A549 (cell line): ENCODE data around the gene MUC15. TPM values are rescaled to one million over a fixed set of nuclear protein-coding genes. Genes with fewer than 3 reads are reported as not detected.
A peak's percentile ranks its signal among the peaks of the same experiment; 100 is the strongest.

Experiments used
- ATAC-seq, 2 experiments: fragments of 200-7000 bp in 1 of 2; fragments of >200 bp in 1 of 2; cut with Nextera tagmentation in 1 of 2; cut with Tn5 transposase in 1 of 2; 3 replicates each; pipeline versions ENCODE4 v1.8.0 to v1.9.1; 2018 to 2020; ENCODE audit warnings: mild to moderate bottlenecking in 1 of 2, moderate library complexity in 1 of 2
- CTCF ChIA-PET: fragments of 300-600 bp; sonication (Branson Sonifier 250); formaldehyde crosslinking; extraction: SDS; loops from one replicate; lab custom pipeline; 2021; ENCODE audit warnings: antibody characterized with exemption, inconsistent platforms; lab: Yijun Ruan, JAX
- POLR2A ChIA-PET: fragments of 350-600 bp; formaldehyde crosslinking; extraction: SDS; loops from one replicate; lab custom pipeline; 2021; ENCODE audit warnings: antibody characterized with exemption, inconsistent platforms; lab: Yijun Ruan, JAX
- DNase-seq, 2 experiments: peaks; one replicate each; pipeline versions ENCODE4 v3.0.0 to v3.0.0-alpha.2; 2011 to 2016; ENCODE audit warnings: low read depth in 1 of 2, low spot score in 1 of 2
- FAIRE-seq: peaks from 2 replicates; lab custom pipeline; 2011; peaks lifted over from hg19 to GRCh38; lab: Jason Lieb, UNC
- H3K27ac ChIP-seq, 2 experiments: fragments of >200 bp; sonication (Bioruptor Twin); formaldehyde crosslinking; 3 replicates each; pipeline ENCODE4 v1.5.1; 2016 to 2017
- H3K4me1 ChIP-seq: fragments of >200 bp; sonication (Bioruptor Twin); formaldehyde crosslinking; 3 replicates; pipeline ENCODE4 v1.6.1; 2016
- H3K4me2 ChIP-seq: fragments of >200 bp; sonication (Bioruptor Twin); formaldehyde crosslinking; 3 replicates; pipeline ENCODE4 v1.6.1; 2016
- H3K4me3 ChIP-seq: fragments of >200 bp; sonication (Bioruptor Twin); formaldehyde crosslinking; 3 replicates; pipeline ENCODE4 v1.5.1; 2016
- H3K9me3 ChIP-seq: fragments of >200 bp; sonication (Bioruptor Twin); formaldehyde crosslinking; 3 replicates; pipeline ENCODE4 v1.6.1; 2016
- CHD4 ChIP-seq: fragments of 200-600 bp; sonication (generic); IDR thresholded peaks from 2 replicates; pipeline ENCODE4 v1.6.1; 2016; ENCODE audit warnings: antibody characterized with exemption, mild to moderate bottlenecking, borderline replicate concordance
- EHMT2 ChIP-seq: fragments of 200-600 bp; sonication (generic); IDR thresholded peaks from 2 replicates; pipeline ENCODE4 v1.6.1; 2016; ENCODE audit warnings: antibody characterized with exemption, low read depth, mild to moderate bottlenecking, moderate library complexity
- HDAC2 ChIP-seq: fragments of 200-600 bp; sonication (generic); IDR thresholded peaks from 2 replicates; pipeline ENCODE4 v1.6.1; 2016
- HOXA7 ChIP-seq: fragments of 250-450 bp; sonication (Bioruptor Pico); IDR thresholded peaks from 2 replicates; pipeline ENCODE4 v1.5.0; 2020; ENCODE audit warnings: mild to moderate bottlenecking, moderate library complexity
- HOXB5 ChIP-seq: fragments of 250-450 bp; sonication (Bioruptor Pico); IDR thresholded peaks from 2 replicates; pipeline ENCODE4 v1.5.0; 2020; ENCODE audit warnings: mild to moderate bottlenecking, moderate library complexity
- MAFK ChIP-seq: fragments of 450-650 bp; IDR thresholded peaks from 2 replicates; pipeline ENCODE4 v1.6.1; 2014; ENCODE audit not compliant: partially characterized antibody
- MAZ ChIP-seq: fragments of 150-350 bp; IDR thresholded peaks from 2 replicates; pipeline ENCODE4 v1.6.1; 2014; ENCODE audit warnings: antibody characterized with exemption, low read depth, low read length, borderline replicate concordance
- NR3C1 ChIP-seq: fragments of >200 bp; sonication (Bioruptor Twin); formaldehyde crosslinking; IDR thresholded peaks from 3 replicates; pipeline ENCODE4 v1.6.1; 2017
- PHF8 ChIP-seq: fragments of 200-600 bp; sonication (generic); IDR thresholded peaks from 2 replicates; pipeline ENCODE4 v1.6.1; 2016; ENCODE audit warnings: low read depth, mild to moderate bottlenecking, antibody characterized with exemption, moderate library complexity, borderline replicate concordance
- RCOR1 ChIP-seq: fragments of 150-350 bp; IDR thresholded peaks from 2 replicates; pipeline ENCODE4 v1.6.1; 2014; ENCODE audit warnings: antibody characterized with exemption, low read length, low read depth
- RNF2 ChIP-seq: fragments of 200-600 bp; sonication (generic); IDR thresholded peaks from 2 replicates; pipeline ENCODE4 v1.6.1; 2016; ENCODE audit warnings: low read depth, mild to moderate bottlenecking, antibody characterized with exemption, moderate library complexity, borderline replicate concordance
- SMC3 ChIP-seq: fragments of >200 bp; sonication (Bioruptor Twin); formaldehyde crosslinking; IDR thresholded peaks from 3 replicates; pipeline ENCODE4 v1.6.1; 2018; ENCODE audit warnings: inconsistent platforms
- SREBF2 ChIP-seq: fragments of 450-650 bp; IDR thresholded peaks from 2 replicates; pipeline ENCODE4 v1.6.1; 2014; ENCODE audit warnings: mild to moderate bottlenecking, moderate library complexity
- ZNF302 ChIP-seq: fragments of 250-450 bp; sonication (Bioruptor Pico); IDR thresholded peaks from 2 replicates; pipeline ENCODE4 v1.9.0; 2021; ENCODE audit warnings: inconsistent platforms, mild to moderate bottlenecking, moderate library complexity
- WGBS: methylation state at CpG from one replicate; pipeline ENCODE4 v1.1.6; 2017; ENCODE audit errors: missing lambda C conversion rate; 5-methylcytosine and 5-hydroxymethylcytosine counted together
- polyA plus RNA-seq, 4 experiments: library from polyadenylated mRNA; depleted of rRNA in 3 of 4; stranded (reverse); fragments of >200 nt; fragmentation: RNase III in 1 of 4; extraction: RNeasy Plus Mini Kit Qiagen cat#74134 plus additional on column Dnase treatment in 1 of 4; gene quantifications; 2 replicates in 3 of 4; 3 replicates in 1 of 4; pipeline ENCODE4 v1.2.3, GENCODE V29; 2011 to 2017
- TF ChIP-seq, protein P1 (sequence below): fragments of >200 bp; sonication (Bioruptor Twin); formaldehyde crosslinking; IDR thresholded peaks from 3 replicates; pipeline ENCODE4 v1.5.1; 2016
- TF ChIP-seq, protein P2 (sequence below): IDR thresholded peaks from 2 replicates; pipeline ENCODE4 v1.6.1; 2012; ENCODE audit warnings: low read depth, borderline replicate concordance
- TF ChIP-seq, protein P3 (sequence below): fragments of >200 bp; sonication (Bioruptor Twin); formaldehyde crosslinking; IDR thresholded peaks from 2 replicates; pipeline ENCODE4 v1.6.1; 2016
- TF ChIP-seq, protein P4 (sequence below): fragments of 200-600 bp; sonication (generic); IDR thresholded peaks from 2 replicates; pipeline ENCODE4 v1.6.1; 2016; ENCODE audit warnings: antibody characterized with exemption, mild to moderate bottlenecking, moderate library complexity
- TF ChIP-seq, protein P5 (sequence below): IDR thresholded peaks from 2 replicates; pipeline ENCODE4 v1.6.1; 2012

The MUC15 gene
- polyA plus RNA-seq, 2 of the 4 experiments (the other 2 are of a cell fraction), result not detected

DNA sequence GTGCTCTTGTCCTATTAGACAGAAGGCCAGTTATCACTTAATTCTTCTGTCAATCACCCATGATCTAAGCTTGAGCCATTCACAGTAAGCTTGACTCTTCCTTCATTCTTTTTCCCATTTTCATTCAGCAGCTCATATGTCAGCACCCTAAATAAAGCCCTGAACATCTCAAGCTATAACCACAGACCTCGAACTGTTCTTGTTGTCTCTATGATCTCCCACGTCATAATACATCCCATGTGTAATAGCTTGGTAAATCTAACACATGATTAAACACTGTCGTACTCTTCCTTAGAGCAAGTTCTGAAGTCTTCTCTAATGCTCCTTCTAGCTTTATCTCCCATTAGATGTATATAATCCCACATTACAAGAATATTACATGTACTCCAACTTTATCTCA lies 14.4 kb downstream of the MUC15 start:
- H3K4me2 ChIP-seq, result no peak overlapping the region
- CTCF ChIA-PET, result interaction anchor here (0.6 to 1.3 kb wide), 4 partner anchors 9 to 55 kb away, joined by 3 read pairs; no protein-coding TSS in a partner anchor
- H3K27ac ChIP-seq, result no peak overlapping the region
- H3K4me3 ChIP-seq, result no peak overlapping the region
- POLR2A ChIA-PET, result no interaction called here
- DNase-seq (no peak), FAIRE-seq (no peak), ATAC-seq (no peak)
- no peaks in the 10 kb centered on the region for H3K4me1 ChIP-seq
- no peaks in the 10 kb centered on the region for H3K9me3 ChIP-seq
- TF ChIP-seq, protein P1, sequence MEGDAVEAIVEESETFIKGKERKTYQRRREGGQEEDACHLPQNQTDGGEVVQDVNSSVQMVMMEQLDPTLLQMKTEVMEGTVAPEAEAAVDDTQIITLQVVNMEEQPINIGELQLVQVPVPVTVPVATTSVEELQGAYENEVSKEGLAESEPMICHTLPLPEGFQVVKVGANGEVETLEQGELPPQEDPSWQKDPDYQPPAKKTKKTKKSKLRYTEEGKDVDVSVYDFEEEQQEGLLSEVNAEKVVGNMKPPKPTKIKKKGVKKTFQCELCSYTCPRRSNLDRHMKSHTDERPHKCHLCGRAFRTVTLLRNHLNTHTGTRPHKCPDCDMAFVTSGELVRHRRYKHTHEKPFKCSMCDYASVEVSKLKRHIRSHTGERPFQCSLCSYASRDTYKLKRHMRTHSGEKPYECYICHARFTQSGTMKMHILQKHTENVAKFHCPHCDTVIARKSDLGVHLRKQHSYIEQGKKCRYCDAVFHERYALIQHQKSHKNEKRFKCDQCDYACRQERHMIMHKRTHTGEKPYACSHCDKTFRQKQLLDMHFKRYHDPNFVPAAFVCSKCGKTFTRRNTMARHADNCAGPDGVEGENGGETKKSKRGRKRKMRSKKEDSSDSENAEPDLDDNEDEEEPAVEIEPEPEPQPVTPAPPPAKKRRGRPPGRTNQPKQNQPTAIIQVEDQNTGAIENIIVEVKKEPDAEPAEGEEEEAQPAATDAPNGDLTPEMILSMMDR, result no peak
- no peak for TF ChIP-seq HOXB5
- no peak for TF ChIP-seq RNF2
- no peak for TF ChIP-seq RCOR1
- no peak for TF ChIP-seq MAFK
- no peak for TF ChIP-seq HDAC2
- no peak for TF ChIP-seq MAZ
- TF ChIP-seq CHD4, result no peak
- TF ChIP-seq, protein P2, sequence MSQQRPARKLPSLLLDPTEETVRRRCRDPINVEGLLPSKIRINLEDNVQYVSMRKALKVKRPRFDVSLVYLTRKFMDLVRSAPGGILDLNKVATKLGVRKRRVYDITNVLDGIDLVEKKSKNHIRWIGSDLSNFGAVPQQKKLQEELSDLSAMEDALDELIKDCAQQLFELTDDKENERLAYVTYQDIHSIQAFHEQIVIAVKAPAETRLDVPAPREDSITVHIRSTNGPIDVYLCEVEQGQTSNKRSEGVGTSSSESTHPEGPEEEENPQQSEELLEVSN, result no peak
- no peak for TF ChIP-seq NR3C1
- TF ChIP-seq EHMT2, result no peak
- no peak for TF ChIP-seq SMC3
- TF ChIP-seq, protein P3, sequence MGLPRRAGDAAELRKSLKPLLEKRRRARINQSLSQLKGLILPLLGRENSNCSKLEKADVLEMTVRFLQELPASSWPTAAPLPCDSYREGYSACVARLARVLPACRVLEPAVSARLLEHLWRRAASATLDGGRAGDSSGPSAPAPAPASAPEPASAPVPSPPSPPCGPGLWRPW, result no peak
- no peak for TF ChIP-seq PHF8
- WGBS, result 7% methylated on average over 3 of the region's 3 CpGs

DNA sequence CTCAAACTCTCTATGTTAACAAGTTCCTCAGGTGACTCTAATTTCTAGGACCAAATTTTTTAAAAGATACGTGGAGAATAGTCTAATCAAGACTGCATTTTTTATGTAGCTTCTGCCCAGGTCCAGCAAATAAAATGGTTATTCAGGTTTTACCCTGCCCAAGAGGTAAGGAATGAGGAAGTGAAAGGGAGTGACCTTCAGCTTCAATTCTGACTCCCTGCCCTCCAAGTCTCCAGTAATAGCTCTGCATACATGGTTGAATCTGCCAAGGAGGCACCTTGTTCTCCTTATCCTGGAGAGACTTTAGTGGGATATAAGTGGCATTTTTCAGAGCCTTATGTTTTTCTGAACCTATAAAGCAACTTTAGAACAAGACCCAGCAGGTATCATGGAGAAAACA lies 15.5 kb downstream of the MUC15 start:
- Histone ChIP-seq H3K4me1 (no peaks in the 10 kb centered on the region), H3K9me3 (no peaks in the 10 kb centered on the region)
- DNase-seq, result peak in 1 of 2 experiments; percentile 4
- ATAC-seq, result no peak
- POLR2A ChIA-PET, result no interaction called here
- no peak for FAIRE-seq
- TF ChIP-seq HOXA7 (CRISPR knock-in tag) (no peak), ZNF302 (CRISPR knock-in tag) (no peak), PHF8 (no peak)
- TF ChIP-seq, protein P4, sequence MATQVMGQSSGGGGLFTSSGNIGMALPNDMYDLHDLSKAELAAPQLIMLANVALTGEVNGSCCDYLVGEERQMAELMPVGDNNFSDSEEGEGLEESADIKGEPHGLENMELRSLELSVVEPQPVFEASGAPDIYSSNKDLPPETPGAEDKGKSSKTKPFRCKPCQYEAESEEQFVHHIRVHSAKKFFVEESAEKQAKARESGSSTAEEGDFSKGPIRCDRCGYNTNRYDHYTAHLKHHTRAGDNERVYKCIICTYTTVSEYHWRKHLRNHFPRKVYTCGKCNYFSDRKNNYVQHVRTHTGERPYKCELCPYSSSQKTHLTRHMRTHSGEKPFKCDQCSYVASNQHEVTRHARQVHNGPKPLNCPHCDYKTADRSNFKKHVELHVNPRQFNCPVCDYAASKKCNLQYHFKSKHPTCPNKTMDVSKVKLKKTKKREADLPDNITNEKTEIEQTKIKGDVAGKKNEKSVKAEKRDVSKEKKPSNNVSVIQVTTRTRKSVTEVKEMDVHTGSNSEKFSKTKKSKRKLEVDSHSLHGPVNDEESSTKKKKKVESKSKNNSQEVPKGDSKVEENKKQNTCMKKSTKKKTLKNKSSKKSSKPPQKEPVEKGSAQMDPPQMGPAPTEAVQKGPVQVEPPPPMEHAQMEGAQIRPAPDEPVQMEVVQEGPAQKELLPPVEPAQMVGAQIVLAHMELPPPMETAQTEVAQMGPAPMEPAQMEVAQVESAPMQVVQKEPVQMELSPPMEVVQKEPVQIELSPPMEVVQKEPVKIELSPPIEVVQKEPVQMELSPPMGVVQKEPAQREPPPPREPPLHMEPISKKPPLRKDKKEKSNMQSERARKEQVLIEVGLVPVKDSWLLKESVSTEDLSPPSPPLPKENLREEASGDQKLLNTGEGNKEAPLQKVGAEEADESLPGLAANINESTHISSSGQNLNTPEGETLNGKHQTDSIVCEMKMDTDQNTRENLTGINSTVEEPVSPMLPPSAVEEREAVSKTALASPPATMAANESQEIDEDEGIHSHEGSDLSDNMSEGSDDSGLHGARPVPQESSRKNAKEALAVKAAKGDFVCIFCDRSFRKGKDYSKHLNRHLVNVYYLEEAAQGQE, result no peak
- TF ChIP-seq, protein P3, result no peak
- TF ChIP-seq, all 56 proteins: peak for 0
- no peak overlapping the region for H3K4me3 ChIP-seq
- 17% methylated on average over 1 of the region's 1 CpG for WGBS
- no peak overlapping the region for H3K4me2 ChIP-seq
- H3K27ac ChIP-seq, result no peak overlapping the region
- CTCF ChIA-PET, result interaction anchor here (1.3 kb wide), 1 partner anchor 12 kb away, joined by 3 read pairs; no protein-coding TSS in a partner anchor

DNA sequence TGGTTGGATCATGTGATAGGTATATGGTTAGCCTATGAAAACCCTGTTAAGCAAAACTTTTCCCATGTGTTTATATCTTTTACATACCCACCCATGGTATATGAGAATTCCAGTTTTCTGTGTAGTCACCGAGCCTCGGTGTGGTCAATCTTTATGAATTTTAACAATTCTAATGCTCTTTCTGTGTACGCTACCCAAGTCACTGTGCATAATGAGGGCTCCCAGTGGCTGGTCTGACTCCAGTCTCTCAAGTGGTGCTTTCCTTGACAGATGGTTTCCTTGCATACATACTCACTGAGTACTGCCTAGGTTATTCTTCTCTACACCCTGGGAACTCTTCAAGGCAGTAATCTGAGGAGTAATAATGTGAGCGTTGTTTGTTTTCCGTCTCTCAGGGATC lies 17.6 kb downstream of the MUC15 start:
- H3K9me3 ChIP-seq, result no peaks in the 10 kb centered on the region
- FAIRE-seq (no peak), DNase-seq (no peak), ATAC-seq (no peak)
- WGBS, result 36% methylated on average over 5 of the region's 5 CpGs
- TF ChIP-seq MAFK (no peak), SREBF2 (no peak)
- TF ChIP-seq, protein P5, sequence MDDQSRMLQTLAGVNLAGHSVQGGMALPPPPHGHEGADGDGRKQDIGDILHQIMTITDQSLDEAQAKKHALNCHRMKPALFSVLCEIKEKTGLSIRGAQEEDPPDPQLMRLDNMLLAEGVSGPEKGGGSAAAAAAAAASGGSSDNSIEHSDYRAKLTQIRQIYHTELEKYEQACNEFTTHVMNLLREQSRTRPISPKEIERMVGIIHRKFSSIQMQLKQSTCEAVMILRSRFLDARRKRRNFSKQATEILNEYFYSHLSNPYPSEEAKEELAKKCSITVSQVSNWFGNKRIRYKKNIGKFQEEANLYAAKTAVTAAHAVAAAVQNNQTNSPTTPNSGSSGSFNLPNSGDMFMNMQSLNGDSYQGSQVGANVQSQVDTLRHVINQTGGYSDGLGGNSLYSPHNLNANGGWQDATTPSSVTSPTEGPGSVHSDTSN, result no peak
- H3K27ac ChIP-seq, result no peak overlapping the region
- ChIA-PET POLR2A (no interaction called here), CTCF (no interaction called here)
- no peak overlapping the region for H3K4me3 ChIP-seq
- H3K4me1 ChIP-seq, result no peaks in the 10 kb centered on the region
- H3K4me2 ChIP-seq, result no peak overlapping the region
